Trophoblast cell (in vitro differentiated cells and primary cell): ENCODE results near the gene SLC29A3.

Source experiments
- DNase-seq, 2 donors: peaks; one replicate each; pipeline ENCODE4 v3.0.0-alpha.2; 2016
- H2AFZ ChIP-seq: 2 replicates; pipeline ENCODE4 v1.6.1; 2013; ENCODE audit warnings: low read length, moderate library complexity, mild to moderate bottlenecking; ENCODE audit not compliant: insufficient read depth, poor library complexity
- H2AK5ac ChIP-seq: 2 replicates; pipeline ENCODE4 v1.6.1; 2013; ENCODE audit warnings: mild to moderate bottlenecking, low read length
- H2BK120ac ChIP-seq: 2 replicates; pipeline ENCODE4 v1.6.1; 2013; ENCODE audit warnings: low read length, mild to moderate bottlenecking, moderate library complexity; ENCODE audit not compliant: insufficient read depth, poor library complexity
- H2BK12ac ChIP-seq: 2 replicates; pipeline ENCODE4 v1.6.1; 2013; ENCODE audit warnings: mild to moderate bottlenecking, low read length, moderate library complexity
- H2BK5ac ChIP-seq: 2 replicates; pipeline ENCODE4 v1.6.1; 2013; ENCODE audit warnings: low read length, low read depth, moderate library complexity, mild to moderate bottlenecking; ENCODE audit not compliant: poor library complexity
- H3K14ac ChIP-seq: 2 replicates; pipeline ENCODE4 v1.6.1; 2013; ENCODE audit warnings: mild to moderate bottlenecking, low read length
- H3K18ac ChIP-seq: 2 replicates; pipeline ENCODE4 v1.6.1; 2013; ENCODE audit warnings: mild to moderate bottlenecking, low read length
- H3K23ac ChIP-seq: 2 replicates; pipeline ENCODE4 v1.6.1; 2013; ENCODE audit warnings: low read length
- H3K27ac ChIP-seq: 2 replicates; pipeline ENCODE4 v1.5.1; 2013; ENCODE audit warnings: low read depth, mild to moderate bottlenecking, inconsistent platforms, low read length, moderate library complexity
- H3K27me3 ChIP-seq: 2 replicates; pipeline ENCODE4 v1.6.1; 2013; ENCODE audit warnings: inconsistent platforms, mild to moderate bottlenecking, low read length, moderate library complexity; ENCODE audit not compliant: insufficient read depth
- H3K36me3 ChIP-seq, 2 experiments: 1 replicate in 1 of 2; 2 replicates in 1 of 2; pipeline ENCODE4 v1.6.1; 2013; ENCODE audit warnings: low read length in 2 of 2, mild to moderate bottlenecking in 2 of 2, moderate library complexity in 1 of 2; ENCODE audit not compliant: insufficient read depth in 2 of 2, control insufficient read depth in 1 of 2
- H3K4ac ChIP-seq: 2 replicates; pipeline ENCODE4 v1.6.1; 2013; ENCODE audit warnings: low read depth, mild to moderate bottlenecking, low read length, moderate library complexity
- H3K4me1 ChIP-seq, 2 experiments: 1 replicate in 1 of 2; 2 replicates in 1 of 2; pipeline ENCODE4 v1.6.1; 2013; ENCODE audit warnings: low read length in 2 of 2, mild to moderate bottlenecking in 2 of 2, moderate library complexity in 1 of 2; ENCODE audit not compliant: insufficient read depth in 2 of 2, control insufficient read depth in 1 of 2
- H3K4me2 ChIP-seq: 2 replicates; pipeline ENCODE4 v1.6.1; 2013; ENCODE audit warnings: inconsistent platforms, mild to moderate bottlenecking, low read length, moderate library complexity
- H3K4me3 ChIP-seq: 2 replicates; pipeline ENCODE4 v1.5.1; 2013; ENCODE audit warnings: mild to moderate bottlenecking, low read depth, low read length, inconsistent platforms
- H3K79me1 ChIP-seq: one replicate; pipeline ENCODE4 v1.6.1; 2013; ENCODE audit warnings: low read length
- H3K79me2 ChIP-seq: 2 replicates; pipeline ENCODE4 v1.6.1; 2013; ENCODE audit warnings: low read length, mild to moderate bottlenecking; ENCODE audit not compliant: control insufficient read depth, insufficient read depth, poor library complexity
- H3K9ac ChIP-seq: 2 replicates; pipeline ENCODE4 v1.6.1; 2013; ENCODE audit warnings: mild to moderate bottlenecking, low read length
- H3K9me3 ChIP-seq: 2 replicates; pipeline ENCODE4 v1.6.1; 2013; ENCODE audit warnings: low read depth, mild to moderate bottlenecking, control low read depth, inconsistent platforms, low read length; ENCODE audit not compliant: insufficient read depth
- H4K12ac ChIP-seq: 2 replicates; pipeline ENCODE4 v1.6.1; 2013; ENCODE audit warnings: low read depth, mild to moderate bottlenecking, low read length, moderate library complexity
- H4K8ac ChIP-seq: 2 replicates; pipeline ENCODE4 v1.6.1; 2013; ENCODE audit warnings: low read depth, mild to moderate bottlenecking, low read length, moderate library complexity
- H4K91ac ChIP-seq: one replicate; pipeline ENCODE4 v1.6.1; 2013; ENCODE audit warnings: low read depth, mild to moderate bottlenecking, low read length, moderate library complexity
- WGBS: extraction: QIAGEN DNeasy Blood & Tissue Kit; methylation state at CpG from one replicate; pipeline ENCODE4 v1.1.7; 2013; ENCODE audit warnings: missing lambda C conversion rate; ENCODE audit not compliant: insufficient read length, insufficient coverage; ENCODE audit errors: extremely low coverage; 5-methylcytosine and 5-hydroxymethylcytosine counted together

Gene SLC29A3

DNA sequence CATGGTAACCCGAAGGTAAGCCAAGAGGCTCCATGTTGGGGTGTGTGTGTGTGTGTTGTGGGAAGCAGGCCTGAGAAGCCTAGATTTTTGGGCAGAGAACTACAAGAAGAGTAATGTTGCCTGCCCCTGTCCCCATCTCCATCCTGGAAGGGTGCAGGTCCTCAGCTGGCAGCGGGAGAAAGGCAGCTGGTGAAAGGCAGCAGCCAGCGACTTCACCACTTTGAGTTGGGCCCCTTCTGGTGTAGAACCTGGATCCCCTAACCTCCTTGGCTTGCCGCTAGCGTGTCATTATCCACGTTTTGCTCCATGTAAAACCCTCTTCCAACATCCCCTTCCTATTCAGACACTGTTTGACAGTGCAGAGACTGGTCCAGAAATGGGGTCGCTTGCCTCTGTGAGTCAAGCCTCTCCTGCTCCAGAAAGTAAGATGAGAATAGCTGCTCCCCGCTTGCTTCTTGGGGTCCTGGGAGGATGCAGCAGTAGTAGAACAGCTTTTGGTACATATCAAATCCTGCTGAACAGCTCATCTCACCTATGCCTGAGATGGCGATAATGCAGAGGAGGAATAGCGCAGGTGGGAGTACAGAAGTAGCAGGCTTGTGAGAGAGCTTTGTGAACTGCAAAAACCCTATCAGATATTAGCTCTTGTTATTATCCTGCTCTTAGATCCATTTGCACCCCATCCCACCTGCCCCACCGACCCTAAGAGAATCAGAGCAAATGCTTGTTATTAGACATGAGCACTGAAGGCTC, 55.6 kb downstream of the SLC29A3 start:
- Histone ChIP-seq H3K18ac (no peak overlapping the region), H3K4me3 (no peak overlapping the region), H3K27me3 (no peaks in the 10 kb centered on the region), H3K4me1 (peaks cover 3 to 5% of the 10 kb centered on the region in 2 experiments), H2BK5ac (no peak overlapping the region), H3K79me2 (no peaks in the 10 kb centered on the region), H4K91ac (no peak overlapping the region), H3K36me3 (no peaks in the 10 kb centered on the region), H2BK12ac (no peak overlapping the region), H2AK5ac (no peak overlapping the region), H4K12ac (no peak overlapping the region), H3K23ac (no peak overlapping the region), H3K79me1 (peaks cover 2% of the 10 kb centered on the region), H4K8ac (no peak overlapping the region), H3K9me3 (no peaks in the 10 kb centered on the region), H3K14ac (no peak overlapping the region), H3K27ac (no peak overlapping the region), H3K4me2 (no peak overlapping the region), H3K4ac (no peak overlapping the region), H2BK120ac (no peak overlapping the region), H3K9ac (no peak overlapping the region), H2AFZ (no peak overlapping the region)
- no peak for DNase-seq
- no CpG with 5 or more reads among the region's 11 CpGs for WGBS

DNA sequence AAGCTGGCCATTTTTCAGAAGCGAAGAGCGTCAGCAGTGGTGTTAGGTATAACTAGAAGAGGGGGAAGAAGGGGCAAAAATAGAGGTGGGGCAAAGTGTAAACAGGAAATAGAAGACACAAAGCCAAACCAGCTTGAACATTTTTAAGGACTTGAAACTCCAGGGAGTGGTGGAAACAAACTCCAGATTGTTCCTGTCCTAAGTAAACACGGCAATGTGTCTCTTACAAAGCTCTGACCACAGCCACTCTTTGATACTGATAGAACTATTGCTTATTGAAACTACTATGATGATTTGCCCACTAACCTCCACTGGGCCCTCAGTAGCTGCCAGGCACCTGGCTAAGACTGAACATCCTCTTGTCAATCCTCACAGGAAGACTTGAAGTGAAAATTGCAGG, 56.9 kb downstream of the SLC29A3 start:
- Histone ChIP-seq H3K9ac (no peak overlapping the region), H2BK5ac (no peak overlapping the region), H2AFZ (no peak overlapping the region), H2BK12ac (no peak overlapping the region), H3K14ac (no peak overlapping the region), H3K36me3 (no peaks in the 10 kb centered on the region), H3K4me1 (peaks cover 3 to 5% of the 10 kb centered on the region in 2 experiments), H3K4me2 (no peak overlapping the region), H3K79me1 (peaks cover 2% of the 10 kb centered on the region), H3K23ac (no peak overlapping the region), H3K18ac (no peak overlapping the region), H2AK5ac (no peak overlapping the region), H4K8ac (no peak overlapping the region), H4K91ac (no peak overlapping the region), H3K4me3 (no peak overlapping the region), H4K12ac (no peak overlapping the region), H3K9me3 (no peaks in the 10 kb centered on the region), H2BK120ac (no peak overlapping the region), H3K4ac (no peak overlapping the region), H3K27me3 (no peaks in the 10 kb centered on the region), H3K79me2 (no peaks in the 10 kb centered on the region), H3K27ac (no peak overlapping the region)
- WGBS: no CpG with 5 or more reads among the region's 3 CpGs
- DNase-seq: no peak

DNA sequence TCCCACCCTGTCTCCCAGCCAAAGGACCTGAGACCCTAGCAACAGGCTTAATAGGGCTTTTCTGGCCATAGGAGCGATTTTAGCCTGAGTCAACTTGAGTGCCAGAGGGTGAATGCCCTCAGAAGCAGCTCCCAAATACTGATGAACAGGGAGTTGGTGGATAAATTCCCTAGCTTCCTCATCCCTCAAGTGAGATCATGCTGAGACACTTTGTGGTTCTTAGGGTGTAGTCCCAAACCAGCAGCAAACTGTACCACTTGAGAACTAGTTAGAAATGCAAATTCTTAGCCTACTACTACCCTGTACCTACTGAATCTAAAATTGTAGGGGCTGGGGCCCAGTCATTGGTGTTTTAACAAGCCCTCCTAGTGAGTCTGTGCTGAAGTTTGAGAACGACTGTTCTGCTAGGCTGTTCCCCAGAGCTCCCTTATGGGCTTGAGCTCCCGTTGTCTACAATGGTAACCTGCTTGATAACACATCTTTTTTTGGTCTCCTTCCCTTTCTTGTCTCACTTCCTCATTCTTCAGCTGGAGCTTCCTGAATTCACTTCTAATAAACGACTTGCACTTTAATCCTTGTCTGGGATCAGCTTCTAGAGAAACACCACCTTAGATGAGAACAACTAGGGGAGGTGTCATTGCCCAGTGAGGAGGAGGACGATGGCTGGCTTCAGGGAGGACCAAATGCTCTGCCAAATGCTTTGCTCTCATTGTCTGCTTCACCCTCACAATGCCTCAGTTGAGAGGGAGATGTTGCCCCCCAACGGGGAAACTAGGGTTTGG, 59.5 kb downstream of the SLC29A3 start:
- Histone ChIP-seq H2BK12ac (no peak overlapping the region), H3K79me2 (no peaks in the 10 kb centered on the region), H3K27me3 (no peaks in the 10 kb centered on the region), H2BK5ac (no peak overlapping the region), H3K4me1 (peaks cover 3 to 5% of the 10 kb centered on the region in 2 experiments), H4K91ac (no peak overlapping the region), H3K4ac (no peak overlapping the region), H3K4me3 (no peak overlapping the region), H3K9me3 (no peaks in the 10 kb centered on the region), H3K27ac (no peak overlapping the region), H4K12ac (no peak overlapping the region), H3K4me2 (no peak overlapping the region), H2BK120ac (no peak overlapping the region), H3K9ac (no peak overlapping the region), H3K23ac (no peak overlapping the region), H3K79me1 (peaks cover 2% of the 10 kb centered on the region), H3K14ac (no peak overlapping the region), H2AFZ (no peak overlapping the region), H3K18ac (no peak overlapping the region), H2AK5ac (no peak overlapping the region), H4K8ac (no peak overlapping the region), H3K36me3 (no peaks in the 10 kb centered on the region)
- WGBS: no CpG with 5 or more reads among the region's 6 CpGs
- no peak for DNase-seq

DNA sequence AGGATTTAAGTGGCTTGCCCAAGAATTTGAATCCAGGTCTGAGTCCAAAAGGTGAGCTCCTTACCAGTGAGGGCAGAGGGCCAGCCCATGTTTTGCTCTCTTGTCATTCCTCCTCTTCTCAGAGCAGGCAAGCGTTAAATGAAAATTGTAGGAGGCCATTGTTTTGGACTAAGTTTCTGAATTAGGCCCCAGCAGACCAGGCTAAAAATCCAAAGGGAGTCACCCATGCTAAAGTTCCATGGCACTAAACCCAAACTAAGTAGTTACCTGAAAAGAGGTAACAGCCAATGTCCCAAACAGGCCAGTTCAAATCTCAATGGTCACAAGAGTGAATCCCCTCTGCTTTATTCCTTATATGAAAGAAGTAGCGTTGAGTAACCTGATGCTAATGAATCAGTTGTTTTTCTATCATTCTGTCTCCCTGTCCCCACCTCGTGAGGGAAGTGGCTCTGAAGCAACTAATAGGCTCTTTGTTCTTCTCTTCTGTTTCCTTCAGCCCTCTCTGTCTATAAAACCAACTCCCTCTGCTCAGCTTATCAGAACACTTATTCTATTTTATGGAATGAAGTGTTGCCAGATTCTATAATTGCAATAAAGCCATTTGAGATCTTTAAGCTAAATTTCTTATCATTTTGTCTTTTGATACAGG, 60.2 kb downstream of the SLC29A3 start:
- Histone ChIP-seq H3K4me2 (no peak overlapping the region), H4K8ac (no peak overlapping the region), H2BK12ac (no peak overlapping the region), H2BK120ac (no peak overlapping the region), H3K9ac (no peak overlapping the region), H3K4me3 (no peak overlapping the region), H3K18ac (no peak overlapping the region), H3K14ac (no peak overlapping the region), H3K27me3 (no peaks in the 10 kb centered on the region), H2BK5ac (no peak overlapping the region), H3K79me2 (no peaks in the 10 kb centered on the region), H3K23ac (no peak overlapping the region), H3K4me1 (peaks cover 3 to 5% of the 10 kb centered on the region in 2 experiments), H2AK5ac (no peak overlapping the region), H3K9me3 (no peaks in the 10 kb centered on the region), H3K36me3 (no peaks in the 10 kb centered on the region), H4K91ac (no peak overlapping the region), H3K79me1 (peaks cover 2% of the 10 kb centered on the region), H2AFZ (no peak overlapping the region), H4K12ac (no peak overlapping the region), H3K27ac (no peak overlapping the region), H3K4ac (no peak overlapping the region)
- DNase-seq: no peak
- no CpG with 5 or more reads among the region's 3 CpGs for WGBS
